Nephron (organoid): Measurements from ENCODE around the gene COMMD3.

Experiments
- H3K27ac Mint-ChIP-seq, 3 experiments: 2 replicates each; pipeline ENCODE4 v1.8.0; 2020; ENCODE audit warnings: mixed read lengths in 3 of 3, mild to moderate bottlenecking in 2 of 3, moderate library complexity in 1 of 3
- H3K27me3 Mint-ChIP-seq: 2 replicates; pipeline ENCODE4 v1.8.0; 2021; ENCODE audit warnings: low read depth, mild to moderate bottlenecking, moderate library complexity, mixed read lengths
- H3K36me3 Mint-ChIP-seq: 2 replicates; pipeline ENCODE4 v1.8.0; 2020; ENCODE audit warnings: low read depth, mixed read lengths
- H3K4me1 Mint-ChIP-seq: 2 replicates; pipeline ENCODE4 v1.8.0; 2020; ENCODE audit warnings: mixed read lengths
- H3K4me3 Mint-ChIP-seq, 3 experiments: 2 replicates each; pipeline ENCODE4 v1.8.0; 2020; ENCODE audit warnings: mild to moderate bottlenecking in 3 of 3, mixed read lengths in 3 of 3, moderate library complexity in 2 of 3
- H3K9me3 Mint-ChIP-seq: 2 replicates; pipeline ENCODE4 v1.8.0; 2020; ENCODE audit warnings: mixed read lengths
- CTCF ChIP-seq, 3 experiments: fragments of 200-600 bp; sonication (generic); IDR thresholded peaks; one replicate each; pipeline ENCODE4 v1.5.0; 2021; ENCODE audit warnings: antibody characterized with exemption in 3 of 3; ENCODE audit not compliant: unreplicated experiment in 3 of 3

The COMMD3 gene

DNA sequence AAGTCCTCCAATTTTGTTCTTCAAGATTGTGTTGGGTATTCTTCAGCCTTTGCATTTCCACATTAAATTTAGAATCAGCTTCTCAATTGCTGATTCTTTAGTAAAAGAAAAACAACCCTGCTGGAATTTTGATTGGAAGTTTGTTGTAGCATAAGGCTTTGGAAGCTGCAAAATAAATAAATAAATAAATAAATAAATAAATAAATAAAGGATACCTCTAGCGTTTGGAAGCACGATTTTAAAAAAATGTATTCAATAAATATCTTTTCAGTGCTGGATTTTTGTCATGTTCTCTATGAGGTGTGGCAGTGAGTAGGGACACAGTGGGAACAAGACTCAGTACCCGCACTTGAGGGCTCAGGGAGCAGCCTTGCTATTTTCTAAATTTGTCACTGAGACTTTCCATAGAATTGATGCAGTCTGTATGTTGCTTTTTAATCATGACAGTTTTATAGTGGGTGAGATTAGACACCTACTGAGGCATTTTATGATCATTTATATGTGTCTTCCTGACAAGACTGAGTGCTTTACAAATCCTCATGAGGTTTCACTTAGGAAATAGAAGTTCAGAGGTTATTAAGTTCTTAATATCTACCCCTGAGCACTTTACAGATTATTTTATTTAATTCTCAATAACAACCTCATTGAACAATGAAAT lies 22.3 kb upstream of the COMMD3 start:
- Mint-ChIP-seq H3K27ac (no peak overlapping the region), H3K9me3 (no peaks in the 10 kb centered on the region), H3K36me3 (no peaks in the 10 kb centered on the region), H3K4me1 (no peaks in the 10 kb centered on the region), H3K27me3 (peaks cover 5% of the 10 kb centered on the region), H3K4me3 (no peak overlapping the region)
- no peak for TF ChIP-seq CTCF (IDR thresholded peaks at IDR 0.05; ENCODE audit: unreplicated experiment in 3 of 3)

DNA sequence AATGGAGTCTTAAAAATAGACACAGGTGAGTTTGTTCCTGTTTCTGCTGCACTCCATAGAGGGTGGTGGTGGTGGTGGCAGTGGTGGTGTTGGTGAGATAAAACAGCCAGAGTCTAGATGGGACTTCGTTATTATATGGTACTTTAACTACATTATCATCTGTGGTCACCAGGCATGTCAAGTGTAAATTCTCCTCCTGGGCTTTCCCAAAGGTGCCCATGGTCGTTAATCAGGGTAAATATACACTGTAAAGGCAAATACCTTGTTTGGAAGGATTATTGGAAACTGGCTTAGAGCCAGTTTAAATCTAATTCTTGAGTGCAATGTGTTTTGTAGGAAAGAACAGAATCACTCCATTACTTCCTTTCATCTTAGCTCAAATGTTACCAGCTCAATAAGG lies 21.5 kb upstream of the COMMD3 start:
- Mint-ChIP-seq H3K9me3 (no peaks in the 10 kb centered on the region), H3K27ac (no peak overlapping the region), H3K27me3 (peaks cover 5% of the 10 kb centered on the region), H3K36me3 (no peaks in the 10 kb centered on the region), H3K4me1 (no peaks in the 10 kb centered on the region), H3K4me3 (no peak overlapping the region)
- no peak for TF ChIP-seq CTCF (IDR thresholded peaks at IDR 0.05; ENCODE audit: unreplicated experiment in 3 of 3)

DNA sequence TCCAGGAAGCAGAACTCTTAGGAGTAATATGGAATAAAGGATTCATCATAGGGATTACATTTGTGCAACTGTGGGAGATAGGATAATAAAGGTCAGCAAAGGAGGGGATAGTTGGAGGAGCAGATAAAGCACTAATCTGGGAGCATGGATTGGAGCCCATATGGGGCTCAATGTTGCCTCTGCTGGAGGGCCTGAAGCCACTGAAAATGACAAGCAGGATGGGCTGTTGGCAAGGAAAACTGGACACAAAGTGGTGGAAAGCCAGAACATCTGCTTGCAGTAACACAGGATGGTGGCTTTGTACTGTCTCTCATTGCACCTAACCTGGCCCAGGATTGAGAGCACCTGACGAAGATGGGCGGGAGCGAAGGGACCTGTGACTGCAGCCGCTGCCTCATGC lies 15.0 kb upstream of the COMMD3 start:
- TF ChIP-seq CTCF (IDR thresholded peaks at IDR 0.05; ENCODE audit: unreplicated experiment in 3 of 3) = no peak
- H3K36me3 Mint-ChIP-seq = no peaks in the 10 kb centered on the region
- no peaks in the 10 kb centered on the region for H3K4me1 Mint-ChIP-seq
- no peak overlapping the region for H3K27ac Mint-ChIP-seq
- peaks cover 5% of the 10 kb centered on the region for H3K27me3 Mint-ChIP-seq
- no peak overlapping the region for H3K4me3 Mint-ChIP-seq
- no peaks in the 10 kb centered on the region for H3K9me3 Mint-ChIP-seq

DNA sequence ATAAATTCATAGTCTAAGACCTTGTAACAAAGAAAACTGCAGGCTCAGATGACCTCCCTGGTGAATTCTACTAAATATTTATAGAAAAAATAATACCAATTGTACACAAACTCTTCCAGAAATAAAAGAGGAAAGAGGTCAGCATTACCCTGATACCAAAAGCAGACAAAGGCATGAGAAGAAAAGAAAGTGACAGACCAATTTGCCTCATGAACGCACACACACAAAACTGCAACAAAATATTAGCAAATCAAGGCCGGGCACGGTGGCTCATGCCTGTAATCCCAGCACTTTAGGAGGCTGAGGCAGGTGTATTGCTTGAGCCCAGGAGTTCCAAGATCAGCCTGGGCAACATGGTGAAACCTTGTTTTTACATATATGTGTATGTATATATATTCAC lies 12.7 kb upstream of the COMMD3 start:
- Mint-ChIP-seq H3K27me3 (no peaks in the 10 kb centered on the region), H3K9me3 (no peaks in the 10 kb centered on the region), H3K4me3 (no peak overlapping the region), H3K27ac (no peak overlapping the region), H3K36me3 (no peaks in the 10 kb centered on the region), H3K4me1 (no peaks in the 10 kb centered on the region)
- TF ChIP-seq CTCF (IDR thresholded peaks at IDR 0.05; ENCODE audit: unreplicated experiment in 3 of 3) = no peak

DNA sequence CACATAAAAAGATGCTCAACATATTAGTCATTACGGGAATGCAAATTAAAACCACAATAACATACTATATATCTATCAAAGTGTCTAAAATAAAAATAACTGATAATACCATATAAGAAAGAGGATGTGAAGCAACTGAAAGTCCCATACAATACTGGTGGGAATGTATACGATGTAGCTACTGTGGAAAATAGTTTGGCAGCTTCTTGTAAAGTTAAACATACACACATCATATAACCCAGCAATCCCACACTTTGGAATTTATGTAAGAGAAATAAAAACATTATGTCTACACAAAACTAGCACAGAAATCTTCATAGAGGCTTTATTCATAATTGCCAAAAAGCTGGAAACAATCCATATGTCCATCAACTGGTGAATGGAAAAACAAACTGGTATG lies 10.5 kb upstream of the COMMD3 start:
- Mint-ChIP-seq H3K4me1 (no peaks in the 10 kb centered on the region), H3K36me3 (no peaks in the 10 kb centered on the region), H3K4me3 (no peak overlapping the region), H3K9me3 (no peaks in the 10 kb centered on the region), H3K27ac (no peak overlapping the region), H3K27me3 (peaks cover 4% of the 10 kb centered on the region)
- TF ChIP-seq CTCF (IDR thresholded peaks at IDR 0.05; ENCODE audit: unreplicated experiment in 3 of 3) = no peak

DNA sequence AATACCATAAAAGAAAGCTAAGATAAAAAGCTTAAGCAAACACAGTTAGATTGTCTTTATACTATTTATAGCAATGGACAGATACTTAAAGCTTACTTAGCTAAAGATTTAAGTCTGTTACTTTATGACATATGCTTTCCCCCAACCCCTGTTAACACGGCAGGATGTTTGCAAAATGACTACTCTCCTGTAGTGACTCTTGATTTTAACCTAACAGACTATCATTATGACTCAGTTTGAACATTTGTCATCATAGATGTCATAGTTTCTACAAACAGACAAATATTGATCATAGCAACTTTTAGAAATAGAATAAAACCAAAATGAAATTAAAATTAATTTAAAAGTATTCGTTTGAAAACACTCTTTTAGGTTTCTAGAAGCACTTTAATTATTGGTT lies 7.8 kb upstream of the COMMD3 start:
- Mint-ChIP-seq H3K4me1 (no peaks in the 10 kb centered on the region), H3K9me3 (no peaks in the 10 kb centered on the region), H3K4me3 (no peak overlapping the region), H3K36me3 (no peaks in the 10 kb centered on the region), H3K27me3 (peaks cover 18% of the 10 kb centered on the region), H3K27ac (no peak overlapping the region)
- no peak for TF ChIP-seq CTCF (IDR thresholded peaks at IDR 0.05; ENCODE audit: unreplicated experiment in 3 of 3)
